Suppressor macrophage (primary cell): ENCODE data around the gene MRPS2.
"Not testable (repeated sequence)": the region's sequence is repeated elsewhere in the genome, so short reads cannot be mapped to it uniquely, and the experiment has no call there.

Experiments used
- DNase-seq, 4 experiments: peaks; one replicate each; pipeline ENCODE4 v3.0.0-alpha.2; 2020 to 2022

MRPS2 gene

GRCh38 chr9:135501261-135502167, 1.0 kb downstream of the MRPS2 start:
- peak in 2 of 4 experiments; percentile 70 to 81 for DNase-seq

- no peak for DNase-seq
Observed at GRCh38 chr9:135502168-135502872, 1.8 kb downstream of the MRPS2 start.

GRCh38 chr9:135502873-135503321, 2.4 kb downstream of the MRPS2 start:
- no peak for DNase-seq

GRCh38 chr9:135503371-135504261, 3.1 kb downstream of the MRPS2 start:
- no peak for DNase-seq

GRCh38 chr9:135504262-135505243, 4.1 kb downstream of the MRPS2 start:
- DNase-seq, result peak; percentile 65 to 83 (median 78)

- no peak for DNase-seq
Observed at GRCh38 chr9:135505406-135506187, 5.1 kb downstream of the MRPS2 start.

- no peak for DNase-seq
Observed at GRCh38 chr9:135506327-135507103, 6.0 kb downstream of the MRPS2 start.

- DNase-seq, result no peak
Observed at GRCh38 chr9:135507104-135508035, 6.9 kb downstream of the MRPS2 start.

- DNase-seq, result no peak
Observed at GRCh38 chr9:135508211-135508820, 7.8 kb downstream of the MRPS2 start.

- no peak for DNase-seq
Observed at GRCh38 chr9:135509458-135509857, 9.0 kb downstream of the MRPS2 start.

GRCh38 chr9:135512241-135512603, 11.7 kb downstream of the MRPS2 start:
- no peak for DNase-seq

GRCh38 chr9:135512904-135513303, 12.4 kb downstream of the MRPS2 start:
- DNase-seq, result no peak

- DNase-seq, result no peak
Observed at GRCh38 chr9:135513351-135513846, 12.9 kb downstream of the MRPS2 start.

GRCh38 chr9:135513906-135514305, 13.4 kb downstream of the MRPS2 start:
- not testable (repeated sequence) for DNase-seq

GRCh38 chr9:135514342-135515082, 14.0 kb downstream of the MRPS2 start:
- no peak for DNase-seq

GRCh38 chr9:135515083-135515951, 14.8 kb downstream of the MRPS2 start:
- no peak for DNase-seq
